Neural progenitor cell (in vitro differentiated cells): ENCODE data around the gene IFITM10.

Source experiments
- CTCF ChIP-seq: fragments of 200-600 bp; sonication (generic); IDR thresholded peaks from 2 replicates; pipeline ENCODE4 v1.5.1; 2017; ENCODE audit warnings: antibody characterized with exemption, mild to moderate bottlenecking
- EZH2 ChIP-seq: fragments of 200-600 bp; sonication (generic); IDR thresholded peaks from 2 replicates; pipeline ENCODE4 v1.6.1; 2017; ENCODE audit warnings: antibody characterized with exemption, mild to moderate bottlenecking, moderate library complexity
- EZH2phosphoT487 ChIP-seq: fragments of 200-600 bp; sonication (generic); IDR thresholded peaks from 2 replicates; pipeline ENCODE4 v1.6.1; 2017; ENCODE audit warnings: antibody characterized with exemption

- TF ChIP-seq CTCF (no peak), EZH2 (no peak), EZH2phosphoT487 (no peak)
Observed at GRCh38 chr11:1774886-1775285, 24.5 kb upstream of the IFITM10 start.
